HEK293 (cell line): ENCODE data around the gene C5.

Experiments
- BCL11B ChIP-seq: fragments of 450-650 bp; formaldehyde crosslinking; IDR thresholded peaks from 2 replicates; pipeline ENCODE4 v1.5.1; 2016; ENCODE audit warnings: low read depth, missing biosample characterization, missing genetic modification characterization
- CTCF ChIP-seq: fragments of 450-650 bp; formaldehyde crosslinking; IDR thresholded peaks from 2 replicates; pipeline ENCODE4 v1.5.1; 2016; ENCODE audit warnings: missing biosample characterization, missing genetic modification characterization
- EGR2 ChIP-seq: fragments of 450-650 bp; formaldehyde crosslinking; IDR thresholded peaks from 2 replicates; pipeline ENCODE4 v1.5.1; 2016; ENCODE audit warnings: low read depth, missing biosample characterization, missing genetic modification characterization
- ELK4 ChIP-seq: IDR thresholded peaks from 2 replicates; pipeline ENCODE4 v1.6.1; 2011; ENCODE audit warnings: mild to moderate bottlenecking, low read depth, low read length, borderline replicate concordance
- GFI1B ChIP-seq: fragments of 450-650 bp; formaldehyde crosslinking; IDR thresholded peaks from 2 replicates; pipeline ENCODE4 v1.5.1; 2016; ENCODE audit warnings: missing biosample characterization, missing genetic modification characterization
- GLIS2 ChIP-seq: fragments of 450-650 bp; formaldehyde crosslinking; IDR thresholded peaks from 2 replicates; pipeline ENCODE4 v1.5.1; 2016; ENCODE audit warnings: missing biosample characterization, missing genetic modification characterization
- HOXD13 ChIP-seq: sonication (generic); formaldehyde crosslinking; IDR thresholded peaks from 2 replicates; pipeline ENCODE4 v1.8.0; 2022; ENCODE audit warnings: missing genetic modification reagents, borderline replicate concordance
- KLF1 ChIP-seq: fragments of 450-650 bp; formaldehyde crosslinking; IDR thresholded peaks from 2 replicates; pipeline ENCODE4 v1.5.1; 2016; ENCODE audit warnings: missing biosample characterization, missing genetic modification characterization
- KLF9 ChIP-seq: fragments of 450-650 bp; formaldehyde crosslinking; IDR thresholded peaks from 2 replicates; pipeline ENCODE4 v1.5.1; 2016; ENCODE audit warnings: missing biosample characterization, missing genetic modification characterization, low read depth
- MEIS1 ChIP-seq: sonication (generic); formaldehyde crosslinking; IDR thresholded peaks from 2 replicates; pipeline ENCODE4 v1.8.1; 2022; ENCODE audit warnings: missing genetic modification reagents, mild to moderate bottlenecking, borderline replicate concordance
- SETDB1 ChIP-seq: IDR thresholded peaks from one replicate; pipeline ENCODE4 v1.6.1; 2017; ENCODE audit warnings: mild to moderate bottlenecking, low read length, moderate library complexity, mixed read lengths; ENCODE audit not compliant: insufficient read length
- TCF7L2 ChIP-seq: IDR thresholded peaks from 2 replicates; pipeline ENCODE4 v1.6.1; 2011; ENCODE audit warnings: low read depth, mild to moderate bottlenecking, inconsistent platforms, low read length, moderate library complexity, borderline replicate concordance
- TRIM28 ChIP-seq: IDR thresholded peaks from 2 replicates; pipeline ENCODE4 v1.6.1; 2011; ENCODE audit warnings: low read length, control low read depth, borderline replicate concordance
- WT1 ChIP-seq: fragments of 450-650 bp; formaldehyde crosslinking; IDR thresholded peaks from 2 replicates; pipeline ENCODE4 v1.5.1; 2016; ENCODE audit warnings: missing biosample characterization, missing genetic modification characterization
- ZBTB20 ChIP-seq: fragments of 450-650 bp; formaldehyde crosslinking; IDR thresholded peaks from 2 replicates; pipeline ENCODE4 v1.5.1; 2016; ENCODE audit warnings: missing biosample characterization, missing genetic modification characterization
- ZBTB26 ChIP-seq: fragments of 450-650 bp; formaldehyde crosslinking; optimal IDR thresholded peaks from 2 replicates; pipeline ENCODE3; 2016; ENCODE audit warnings: missing biosample characterization, mild to moderate bottlenecking, missing genetic modification characterization
- ZEB2 ChIP-seq: fragments of 450-650 bp; formaldehyde crosslinking; IDR thresholded peaks from 2 replicates; pipeline ENCODE4 v1.5.1; 2016; ENCODE audit warnings: missing biosample characterization, missing genetic modification characterization
- ZFP69B ChIP-seq: fragments of 450-650 bp; formaldehyde crosslinking; IDR thresholded peaks from 2 replicates; pipeline ENCODE4 v1.5.1; 2016; ENCODE audit warnings: missing biosample characterization, missing genetic modification characterization
- ZNF121 ChIP-seq: fragments of 450-650 bp; formaldehyde crosslinking; IDR thresholded peaks from 2 replicates; pipeline ENCODE4 v1.5.1; 2016; ENCODE audit warnings: missing biosample characterization, missing genetic modification characterization
- ZNF239 ChIP-seq: fragments of 450-650 bp; formaldehyde crosslinking; IDR thresholded peaks from 2 replicates; pipeline ENCODE4 v1.5.1; 2016; ENCODE audit warnings: missing biosample characterization, missing genetic modification characterization
- ZNF341 ChIP-seq: fragments of 450-650 bp; formaldehyde crosslinking; IDR thresholded peaks from 2 replicates; pipeline ENCODE4; 2016; ENCODE audit warnings: low read depth, missing biosample characterization, missing genetic modification characterization
- ZNF366 ChIP-seq: fragments of 450-650 bp; formaldehyde crosslinking; conservative IDR thresholded peaks from 2 replicates; pipeline ENCODE4 v1.5.1; 2016; ENCODE audit warnings: missing biosample characterization, missing genetic modification characterization
- ZNF398 ChIP-seq: fragments of 450-650 bp; formaldehyde crosslinking; IDR thresholded peaks from 2 replicates; pipeline ENCODE4 v1.5.1; 2017; ENCODE audit warnings: missing biosample characterization, missing genetic modification characterization
- ZNF521 ChIP-seq: fragments of 450-650 bp; formaldehyde crosslinking; IDR thresholded peaks from 2 replicates; pipeline ENCODE4 v1.5.1; 2017; ENCODE audit warnings: missing biosample characterization, mild to moderate bottlenecking, missing genetic modification characterization
- ZNF548 ChIP-seq: fragments of 450-650 bp; formaldehyde crosslinking; IDR thresholded peaks from 2 replicates; pipeline ENCODE4 v1.5.1; 2016; ENCODE audit warnings: missing biosample characterization, missing genetic modification characterization
- ZNF580 ChIP-seq: fragments of 450-650 bp; formaldehyde crosslinking; IDR thresholded peaks from 2 replicates; pipeline ENCODE4 v1.5.1; 2016; ENCODE audit warnings: missing biosample characterization, missing genetic modification characterization
- ZNF621 ChIP-seq: fragments of 450-650 bp; formaldehyde crosslinking; IDR thresholded peaks from 2 replicates; pipeline ENCODE4 v1.5.1; 2017; ENCODE audit warnings: missing biosample characterization, missing genetic modification characterization
- ZNF624 ChIP-seq: fragments of 450-650 bp; formaldehyde crosslinking; IDR thresholded peaks from 2 replicates; pipeline ENCODE4 v1.5.1; 2017; ENCODE audit warnings: missing biosample characterization, missing genetic modification characterization
- ZNF701 ChIP-seq: fragments of 450-650 bp; formaldehyde crosslinking; IDR thresholded peaks from 2 replicates; pipeline ENCODE4 v1.5.1; 2016; ENCODE audit warnings: missing biosample characterization, missing genetic modification characterization
- ZNF704 ChIP-seq: fragments of 450-650 bp; formaldehyde crosslinking; IDR thresholded peaks from 2 replicates; pipeline ENCODE4 v1.5.1; 2016; ENCODE audit warnings: missing biosample characterization, missing genetic modification characterization
- ZNF76 ChIP-seq: fragments of 450-650 bp; formaldehyde crosslinking; IDR thresholded peaks from 2 replicates; pipeline ENCODE4; 2016; ENCODE audit warnings: low read depth, missing biosample characterization, missing genetic modification characterization, borderline replicate concordance
- ZNF785 ChIP-seq: fragments of 450-650 bp; formaldehyde crosslinking; IDR thresholded peaks from 2 replicates; pipeline ENCODE4 v1.5.1; 2016; ENCODE audit warnings: missing biosample characterization, missing genetic modification characterization
- ZNF830 ChIP-seq: fragments of 450-650 bp; IDR thresholded peaks from 2 replicates; pipeline ENCODE4 v1.5.0; 2018; ENCODE audit warnings: missing biosample characterization, missing genetic modification characterization, low read depth, mild to moderate bottlenecking, moderate library complexity

Gene C5

GRCh38 chr9:121075251-121076036 lies 25.4 kb upstream of the C5 start (continued):
- TF ChIP-seq ZBTB26 (tag by site-specific recombination) = no peak
- TF ChIP-seq ZNF701 (tag by site-specific recombination) = no peak
- TF ChIP-seq ZNF121 = no peak
- no peak for TF ChIP-seq MEIS1 (CRISPR knock-in tag)
- TF ChIP-seq ZNF521 (tag by site-specific recombination) = no peak
- no peak for TF ChIP-seq TCF7L2
- TF ChIP-seq GFI1B (tag by site-specific recombination) = no peak
- 0 out of 2 replicates have a peak, but pooled peaks have one; percentile 9 for TF ChIP-seq ZNF580 (tag by site-specific recombination)
- TF ChIP-seq CTCF (tag by site-specific recombination) = no peak; the same call in 1 of the 2 replicates
- no peak for TF ChIP-seq ZNF830 (tag by site-specific recombination)
- TF ChIP-seq ZNF366 (tag by site-specific recombination) = peak; percentile 99
- TF ChIP-seq BCL11B = no peak
- TF ChIP-seq ZNF785 = 0 out of 2 replicates have a peak, but pooled peaks have one; percentile 35
- TF ChIP-seq TRIM28 = 0 out of 2 replicates have a peak, but pooled peaks have one; percentile 12
- peak; percentile 95; the same call in 1 of the 2 replicates for TF ChIP-seq EGR2
- no peak for TF ChIP-seq ELK4
- 0 out of 2 replicates have a peak, but pooled peaks have one; percentile 1 for TF ChIP-seq ZNF76 (tag by site-specific recombination)
- TF ChIP-seq ZNF704 (tag by site-specific recombination) = no peak
- TF ChIP-seq ZNF398 (tag by site-specific recombination) = peak; percentile 94
- TF ChIP-seq WT1 (tag by site-specific recombination) = no peak; the same call in 1 of the 2 replicates
- TF ChIP-seq HOXD13 (CRISPR knock-in tag) = 0 out of 2 replicates have a peak, but pooled peaks have one; percentile 25
- 0 out of 2 replicates have a peak, but pooled peaks have one; percentile 32 for TF ChIP-seq ZBTB20 (tag by site-specific recombination)
- no peak; the same call in none of the 2 replicates for TF ChIP-seq GLIS2 (tag by site-specific recombination)
- TF ChIP-seq ZEB2 = peak; percentile 65; the same call in 1 of the 2 replicates
- no peak for TF ChIP-seq ZNF548 (tag by site-specific recombination)
- TF ChIP-seq ZFP69B (tag by site-specific recombination) = 0 out of 2 replicates have a peak, but pooled peaks have one; percentile 4
- TF ChIP-seq ZNF624 (tag by site-specific recombination) = no peak
- TF ChIP-seq KLF1 (tag by site-specific recombination) = 0 out of 2 replicates have a peak, but pooled peaks have one; percentile 18
- peak; percentile 76 for TF ChIP-seq ZNF341 (tag by site-specific recombination)
- no peak for TF ChIP-seq KLF9
- no peak for TF ChIP-seq ZNF621 (tag by site-specific recombination)
- 0 out of 2 replicates have a peak, but pooled peaks have one; percentile 58 for TF ChIP-seq ZNF239
- TF ChIP-seq SETDB1 = no peak
